ENCODE measurements around the gene ZZZ3. TPM values are rescaled to one million over a fixed set of nuclear protein-coding genes. Genes with fewer than 3 reads are reported as not detected.
"Not testable (repeated sequence)": the region's sequence is repeated elsewhere in the genome, so short reads cannot be mapped to it uniquely, and the experiment has no call there.

ZZZ3 gene
- total RNA-seq, 1 experiment from 2014 or later: 25.4 TPM

GRCh38 chr1:77652268-77652667 is 30.2 kb downstream of the ZZZ3 start:
- Mint-ChIP-seq H3K27ac (ENCODE audit: unreplicated experiment) (no peak overlapping the region), H3K36me3 (ENCODE audit: insufficient read depth, unreplicated experiment) (peaks cover 12% of the 10 kb centered on the region), H3K4me3 (ENCODE audit: unreplicated experiment) (no peak overlapping the region), H3K9me3 (ENCODE audit: unreplicated experiment) (peaks cover 10% of the 10 kb centered on the region), H3K27me3 (ENCODE audit: insufficient read depth, unreplicated experiment) (no peaks in the 10 kb centered on the region), H3K4me1 (ENCODE audit: low read depth, unreplicated experiment) (no peaks in the 10 kb centered on the region)
- DNase-seq: no peak
- no peaks in the 10 kb centered on the region for H3K4me1 ChIP-seq
- H3K4me3 ChIP-seq (ENCODE audit: low read depth, low read length): no peak overlapping the region
- H3K27me3 ChIP-seq (replicated peaks; ENCODE audit: control insufficient read depth, insufficient read depth, low read length): no peaks in the 10 kb centered on the region
- CTCF ChIA-PET: no interaction called here
- H3K36me3 ChIP-seq (ENCODE audit: control insufficient read depth, insufficient read depth, low read length): no peaks in the 10 kb centered on the region
- POLR2A ChIA-PET: no interaction called here
- intact Hi-C loops (cut with micrococcal nuclease; ENCODE audit: unreplicated experiment): no loop called here
- TF ChIP-seq, protein P1, sequence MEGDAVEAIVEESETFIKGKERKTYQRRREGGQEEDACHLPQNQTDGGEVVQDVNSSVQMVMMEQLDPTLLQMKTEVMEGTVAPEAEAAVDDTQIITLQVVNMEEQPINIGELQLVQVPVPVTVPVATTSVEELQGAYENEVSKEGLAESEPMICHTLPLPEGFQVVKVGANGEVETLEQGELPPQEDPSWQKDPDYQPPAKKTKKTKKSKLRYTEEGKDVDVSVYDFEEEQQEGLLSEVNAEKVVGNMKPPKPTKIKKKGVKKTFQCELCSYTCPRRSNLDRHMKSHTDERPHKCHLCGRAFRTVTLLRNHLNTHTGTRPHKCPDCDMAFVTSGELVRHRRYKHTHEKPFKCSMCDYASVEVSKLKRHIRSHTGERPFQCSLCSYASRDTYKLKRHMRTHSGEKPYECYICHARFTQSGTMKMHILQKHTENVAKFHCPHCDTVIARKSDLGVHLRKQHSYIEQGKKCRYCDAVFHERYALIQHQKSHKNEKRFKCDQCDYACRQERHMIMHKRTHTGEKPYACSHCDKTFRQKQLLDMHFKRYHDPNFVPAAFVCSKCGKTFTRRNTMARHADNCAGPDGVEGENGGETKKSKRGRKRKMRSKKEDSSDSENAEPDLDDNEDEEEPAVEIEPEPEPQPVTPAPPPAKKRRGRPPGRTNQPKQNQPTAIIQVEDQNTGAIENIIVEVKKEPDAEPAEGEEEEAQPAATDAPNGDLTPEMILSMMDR (IDR thresholded peaks at IDR 0.05; ENCODE audit: insufficient read depth in 1 of 2, low read depth in 1 of 2, low read length in 1 of 2, severe bottlenecking in 1 of 2, unreplicated experiment in 1 of 2): no peak
- no TSS peak for BruUV-seq (replicated peaks)
- no peaks in the 10 kb centered on the region; the same call in 1 of the 2 replicates for H3K9me3 ChIP-seq

DNA sequence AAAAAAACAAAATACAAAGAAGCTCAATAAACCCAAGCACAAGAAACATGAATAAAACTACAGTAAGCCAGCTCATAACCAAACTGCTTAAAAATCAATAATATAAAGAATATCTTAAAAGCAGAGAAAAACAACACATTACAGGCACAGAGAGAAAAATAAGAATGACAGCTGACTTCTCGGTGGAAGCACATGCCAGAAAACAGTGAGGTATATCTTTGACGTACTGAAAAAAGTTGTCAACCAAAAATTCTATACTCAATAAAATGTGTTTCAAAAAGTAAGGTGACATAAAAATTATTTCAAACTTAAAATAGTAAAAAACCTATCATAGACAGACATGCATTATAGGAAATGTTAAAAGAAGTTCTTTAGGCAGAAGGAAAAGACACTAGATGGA is 33.3 kb downstream of the ZZZ3 start:
- no peaks in the 10 kb centered on the region for H3K36me3 ChIP-seq (ENCODE audit: control insufficient read depth, insufficient read depth, low read length)
- no TSS peak for BruUV-seq (replicated peaks)
- no peaks in the 10 kb centered on the region for H3K4me1 ChIP-seq
- no peaks in the 10 kb centered on the region for H3K27me3 ChIP-seq (replicated peaks; ENCODE audit: control insufficient read depth, insufficient read depth, low read length)
- Mint-ChIP-seq H3K36me3 (ENCODE audit: insufficient read depth, unreplicated experiment) (peaks cover 16% of the 10 kb centered on the region), H3K4me3 (ENCODE audit: unreplicated experiment) (no peak overlapping the region), H3K9me3 (ENCODE audit: unreplicated experiment) (peaks cover 10% of the 10 kb centered on the region), H3K27ac (ENCODE audit: unreplicated experiment) (no peak overlapping the region), H3K4me1 (ENCODE audit: low read depth, unreplicated experiment) (no peaks in the 10 kb centered on the region), H3K27me3 (ENCODE audit: insufficient read depth, unreplicated experiment) (no peaks in the 10 kb centered on the region)
- intact Hi-C loops (cut with micrococcal nuclease; ENCODE audit: unreplicated experiment): no loop called here
- H3K9me3 ChIP-seq: no peaks in the 10 kb centered on the region; the same call in 1 of the 2 replicates
- POLR2A ChIA-PET: no interaction called here
- DNase-seq: no peak
- TF ChIP-seq, protein P1 (IDR thresholded peaks at IDR 0.05; ENCODE audit: insufficient read depth in 1 of 2, low read depth in 1 of 2, low read length in 1 of 2, severe bottlenecking in 1 of 2, unreplicated experiment in 1 of 2): no peak
- CTCF ChIA-PET: no interaction called here
- no peak overlapping the region for H3K4me3 ChIP-seq (ENCODE audit: low read depth, low read length)

DNA sequence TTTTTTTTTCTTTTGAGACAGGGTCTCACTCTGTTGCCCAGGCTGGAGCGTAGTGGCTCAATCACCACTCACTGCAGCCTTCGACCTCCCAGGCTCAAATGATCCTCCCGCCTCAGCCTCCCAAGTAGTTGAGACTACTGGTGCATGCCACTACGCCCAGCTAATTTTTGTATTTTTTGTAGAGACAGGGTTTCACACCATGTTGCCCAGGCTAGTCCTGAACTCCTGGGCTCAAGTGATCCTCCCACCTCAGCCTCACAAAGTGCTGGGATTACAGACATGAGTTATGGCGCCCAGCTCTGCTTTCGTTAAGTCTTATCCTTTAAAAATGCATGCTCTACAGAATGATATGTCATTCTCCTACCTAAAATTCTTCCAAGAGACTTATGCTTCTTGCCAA is 36.2 kb downstream of the ZZZ3 start:
- H3K36me3 Mint-ChIP-seq (ENCODE audit: insufficient read depth, unreplicated experiment); H3K4me1 Mint-ChIP-seq (ENCODE audit: low read depth, unreplicated experiment); H3K27me3 ChIP-seq (replicated peaks; ENCODE audit: control insufficient read depth, insufficient read depth, low read length); H3K36me3 ChIP-seq (ENCODE audit: control insufficient read depth, insufficient read depth, low read length); H3K4me1 ChIP-seq; H3K9me3 ChIP-seq; POLR2A ChIA-PET; H3K4me3 ChIP-seq (ENCODE audit: low read depth, low read length); BruUV-seq (replicated peaks); H3K27ac Mint-ChIP-seq (ENCODE audit: unreplicated experiment); CTCF ChIA-PET; DNase-seq; H3K27me3 Mint-ChIP-seq (ENCODE audit: insufficient read depth, unreplicated experiment); H3K4me3 Mint-ChIP-seq (ENCODE audit: unreplicated experiment); intact Hi-C loops (cut with micrococcal nuclease; ENCODE audit: unreplicated experiment): not testable (repeated sequence)
- peaks cover 10% of the 10 kb centered on the region for H3K9me3 Mint-ChIP-seq (ENCODE audit: unreplicated experiment)

DNA sequence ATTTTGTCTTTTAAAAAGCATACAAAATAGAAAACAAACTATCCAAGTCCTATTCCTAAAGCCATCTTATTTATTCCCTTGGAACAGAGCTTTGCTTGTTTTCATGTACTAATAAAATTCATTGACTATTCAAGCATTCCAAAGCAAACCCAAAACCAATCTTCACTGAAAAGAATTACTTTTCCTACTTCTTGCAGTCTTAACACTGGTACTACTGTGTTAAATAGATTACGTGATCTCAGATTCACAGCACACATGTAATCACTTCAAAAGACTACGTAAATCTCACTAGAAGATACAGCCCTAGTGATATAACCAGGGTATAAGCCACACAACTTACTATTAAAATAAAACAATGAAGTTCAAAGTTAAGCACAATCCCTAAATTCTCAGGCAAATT is 39.0 kb downstream of the ZZZ3 start:
- intact Hi-C loops (cut with micrococcal nuclease; ENCODE audit: unreplicated experiment): no loop called here
- POLR2A ChIA-PET: no interaction called here

More for the DNA sequence above, 39.0 kb downstream of the ZZZ3 start:
- H3K9me3 Mint-ChIP-seq (ENCODE audit: unreplicated experiment): no peaks in the 10 kb centered on the region
- H3K36me3 ChIP-seq (ENCODE audit: control insufficient read depth, insufficient read depth, low read length): no peaks in the 10 kb centered on the region
- H3K9me3 ChIP-seq: no peaks in the 10 kb centered on the region
- H3K4me1 ChIP-seq: no peaks in the 10 kb centered on the region
- H3K4me3 Mint-ChIP-seq (ENCODE audit: unreplicated experiment): no peak overlapping the region
- no peaks in the 10 kb centered on the region for H3K27me3 Mint-ChIP-seq (ENCODE audit: insufficient read depth, unreplicated experiment)
- TF ChIP-seq, protein P1 (IDR thresholded peaks at IDR 0.05; ENCODE audit: insufficient read depth in 1 of 2, low read depth in 1 of 2, low read length in 1 of 2, severe bottlenecking in 1 of 2, unreplicated experiment in 1 of 2): no peak
- H3K4me1 Mint-ChIP-seq (ENCODE audit: low read depth, unreplicated experiment): peaks cover 7% of the 10 kb centered on the region
- BruUV-seq (replicated peaks): no TSS peak
- H3K27me3 ChIP-seq (replicated peaks; ENCODE audit: control insufficient read depth, insufficient read depth, low read length): no peaks in the 10 kb centered on the region
- no peak for DNase-seq
- H3K36me3 Mint-ChIP-seq (ENCODE audit: insufficient read depth, unreplicated experiment): peaks cover 10% of the 10 kb centered on the region
- H3K27ac Mint-ChIP-seq (ENCODE audit: unreplicated experiment): no peak overlapping the region
- no peak overlapping the region for H3K4me3 ChIP-seq (ENCODE audit: low read depth, low read length)
- CTCF ChIA-PET: no interaction called here
